ENCODE data around the gene BCDIN3D.

DNA sequence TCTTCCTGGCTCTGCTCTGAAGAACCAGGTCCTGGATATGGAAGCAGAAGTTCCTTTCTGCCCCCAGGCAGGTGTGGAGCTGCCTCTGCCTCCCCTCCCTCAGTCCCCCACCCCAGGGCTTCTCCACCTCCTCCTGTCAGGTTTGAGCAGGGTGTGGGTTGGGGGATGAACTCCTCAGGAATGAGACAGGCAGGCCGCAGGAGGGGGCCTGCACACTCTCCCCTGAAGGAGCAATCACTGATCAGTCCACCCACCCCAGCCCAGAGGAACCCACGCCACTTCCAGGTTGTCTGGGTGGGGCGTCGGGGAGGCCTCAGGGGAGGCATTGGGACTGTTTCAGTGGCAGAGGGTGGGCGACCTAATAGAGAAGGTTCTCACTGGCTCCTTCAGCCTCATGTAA lies 34.2 kb upstream of the BCDIN3D start:
- TF ChIP-seq POLR2A (IDR thresholded peaks at IDR 0.05) (no peak), POLR2AphosphoS5 (IDR thresholded peaks at IDR 0.05) (no peak)
- TF ChIP-seq, protein P1, sequence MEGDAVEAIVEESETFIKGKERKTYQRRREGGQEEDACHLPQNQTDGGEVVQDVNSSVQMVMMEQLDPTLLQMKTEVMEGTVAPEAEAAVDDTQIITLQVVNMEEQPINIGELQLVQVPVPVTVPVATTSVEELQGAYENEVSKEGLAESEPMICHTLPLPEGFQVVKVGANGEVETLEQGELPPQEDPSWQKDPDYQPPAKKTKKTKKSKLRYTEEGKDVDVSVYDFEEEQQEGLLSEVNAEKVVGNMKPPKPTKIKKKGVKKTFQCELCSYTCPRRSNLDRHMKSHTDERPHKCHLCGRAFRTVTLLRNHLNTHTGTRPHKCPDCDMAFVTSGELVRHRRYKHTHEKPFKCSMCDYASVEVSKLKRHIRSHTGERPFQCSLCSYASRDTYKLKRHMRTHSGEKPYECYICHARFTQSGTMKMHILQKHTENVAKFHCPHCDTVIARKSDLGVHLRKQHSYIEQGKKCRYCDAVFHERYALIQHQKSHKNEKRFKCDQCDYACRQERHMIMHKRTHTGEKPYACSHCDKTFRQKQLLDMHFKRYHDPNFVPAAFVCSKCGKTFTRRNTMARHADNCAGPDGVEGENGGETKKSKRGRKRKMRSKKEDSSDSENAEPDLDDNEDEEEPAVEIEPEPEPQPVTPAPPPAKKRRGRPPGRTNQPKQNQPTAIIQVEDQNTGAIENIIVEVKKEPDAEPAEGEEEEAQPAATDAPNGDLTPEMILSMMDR (IDR thresholded peaks at IDR 0.05), result no peak
